Measurements from ENCODE around the gene EEFSEC. TPM values are rescaled to one million over a fixed set of nuclear protein-coding genes. Genes with fewer than 3 reads are reported as not detected.

The EEFSEC gene
- total RNA-seq, 4 donors from 2014 or later = 11.7 to 23.0 (median 14.9) TPM

GRCh38 chr3:128182656-128183055, 29.4 kb downstream of the EEFSEC start:
- TF ChIP-seq CTCF (IDR thresholded peaks at IDR 0.05) = no peak
- ATAC-seq (ENCODE audit: low FRiP score) = no peak
- no peak for DNase-seq (ENCODE audit: low spot score)

- ATAC-seq (ENCODE audit: low FRiP score) (no peak), DNase-seq (ENCODE audit: low spot score) (no peak)
- no peak for TF ChIP-seq CTCF (IDR thresholded peaks at IDR 0.05)
These were observed 32.6 kb downstream of the EEFSEC start for GRCh38 chr3:128185630-128186447.

- ATAC-seq (ENCODE audit: low FRiP score) (no peak), DNase-seq (ENCODE audit: low spot score) (no peak)
- no peak for TF ChIP-seq CTCF (IDR thresholded peaks at IDR 0.05)
These were observed 34.2 kb downstream of the EEFSEC start for GRCh38 chr3:128187495-128187894.

- no peak for ATAC-seq (ENCODE audit: low FRiP score)
- DNase-seq (ENCODE audit: low spot score) = no peak
- no peak for TF ChIP-seq CTCF (IDR thresholded peaks at IDR 0.05)
These were observed 35.0 kb downstream of the EEFSEC start for GRCh38 chr3:128188326-128188725.

- no peak for TF ChIP-seq CTCF (IDR thresholded peaks at IDR 0.05)
- DNase-seq (ENCODE audit: low spot score) (no peak), ATAC-seq (ENCODE audit: low FRiP score) (no peak)
These were observed 35.7 kb downstream of the EEFSEC start for GRCh38 chr3:128188956-128189355.

GRCh38 chr3:128190501-128190900, 37.2 kb downstream of the EEFSEC start:
- TF ChIP-seq CTCF (IDR thresholded peaks at IDR 0.05) = no peak
- ATAC-seq (ENCODE audit: low FRiP score) = no peak
- DNase-seq (ENCODE audit: low spot score) = no peak

GRCh38 chr3:128192131-128192530, 38.9 kb downstream of the EEFSEC start:
- DNase-seq (ENCODE audit: low spot score) = no peak
- no peak for ATAC-seq (ENCODE audit: low FRiP score)
- TF ChIP-seq CTCF (IDR thresholded peaks at IDR 0.05) = no peak
